Heart left ventricle (tissue), 13 donors: ENCODE measurements around the gene C17orf78.

Experiments
- CTCF ChIP-seq, 12 donors: fragments of 200-600 bp; sonication (generic) in 4 of 12; IDR thresholded peaks; one replicate each; pipeline versions ENCODE4 v1.5.0 to v1.8.0; 2018 to 2022; ENCODE audit warnings: antibody characterized with exemption in 12 of 12, mild to moderate bottlenecking in 5 of 12
- POLR2A ChIP-seq, 2 donors: fragments of 450-650 bp; IDR thresholded peaks; one replicate each; pipeline ENCODE4 v1.6.1; 2017; ENCODE audit warnings: antibody characterized with exemption in 2 of 2, mild to moderate bottlenecking in 2 of 2, moderate library complexity in 2 of 2
- donor health status: ischemic (EF 13 %, LVEDD 7.1; RV severe dilation, severe dysfunction).
- donor health status: DM: no; HTN: yes; CAD: no.
- donor health status: DM: no; HTN: no; CAD: no.
- donor health status: ischemic (EF 25% LVEDD 6.9; RV normal size, moderate dysfunction).
- donor health status: ischemic (EF 25% LVEDD 5.7; RV mildly dilated, moderate dysfunction).
- donor health status: ischemic (EF 35%, LVEDD 5.7; RV mildly dilated, moderate dysfunction).
- donor health status: nonischemic (EF 11% LVEDD 7.7; RV severe dilation, severe dysfunction).
- donor health status: DM: yes; HTN: yes; CAD: no.
- donor health status: PGD.
- donor health status: ischemic (EF 29% LVEDD 5.4; RV normal size, mild dysfunction).
- donor health status: nonischemic (EF 23%, LVEDD 6.1; RV moderate dilation, normal function).

- TF ChIP-seq CTCF (IDR thresholded peaks at IDR 0.05) (no peak), POLR2A (IDR thresholded peaks at IDR 0.05) (no peak)
These were observed 56.9 kb downstream of the C17orf78 start for GRCh38 chr17:37432671-37433070.
